Right lobe of liver (tissue), 6 donors: ENCODE results near the gene CEP63. TPM values are rescaled to one million over a fixed set of nuclear protein-coding genes. Genes with fewer than 3 reads are reported as not detected.
A peak's percentile ranks its signal among the peaks of the same experiment; 100 is the strongest.

Experiments
- ATAC-seq, 4 donors: fragments of 200-7000 bp; cut with Tn5 transposase; one replicate each; pipeline ENCODE4 v1.9.1; 2020; ENCODE audit warnings: mild to moderate bottlenecking in 4 of 4, moderate library complexity in 4 of 4
- DNase-seq, 3 donors: peaks; one replicate each; pipeline ENCODE4 v3.0.0-alpha.2; 2020
- H3K27ac ChIP-seq, 3 donors: fragments of 200-600 bp; one replicate each; pipeline ENCODE4 v1.8.0; 2022
- H3K27me3 ChIP-seq, 2 donors: fragments of 200-600 bp; one replicate each; pipeline ENCODE4 v1.8.0; 2022
- H3K36me3 ChIP-seq, 4 donors: fragments of 200-600 bp; sonication (generic) in 1 of 4; one replicate each; pipeline versions ENCODE4 v1.5.1 to v1.8.0; 2017 to 2022; ENCODE audit warnings: control low read depth in 1 of 4
- H3K4me1 ChIP-seq, 4 donors: fragments of 200-600 bp; sonication (generic) in 1 of 4; one replicate each; pipeline versions ENCODE4 v1.5.1 to v1.8.0; 2017 to 2022; ENCODE audit warnings: control low read depth in 1 of 4
- H3K4me3 ChIP-seq, 3 donors: fragments of 200-600 bp; one replicate each; pipeline ENCODE4 v1.8.0; 2022
- H3K9me3 ChIP-seq, 4 donors: fragments of 200-600 bp; sonication (generic) in 1 of 4; one replicate each; pipeline versions ENCODE4 v1.5.1 to v1.8.0; 2017 to 2022; ENCODE audit warnings: control low read depth in 1 of 4
- CTCF ChIP-seq, 4 donors: fragments of 200-600 bp in 3 of 4; fragments of 450-650 bp in 1 of 4; IDR thresholded peaks; one replicate each; pipeline versions ENCODE4 v1.5.1 to v1.8.0; 2016 to 2022; ENCODE audit warnings: antibody characterized with exemption in 4 of 4, mild to moderate bottlenecking in 2 of 4
- POLR2A ChIP-seq: fragments of 450-650 bp; IDR thresholded peaks from one replicate; pipeline ENCODE4 v1.6.1; 2017; ENCODE audit warnings: antibody characterized with exemption, mild to moderate bottlenecking
- WGBS: methylation state at CpG from one replicate; pipeline ENCODE4 v1.1.6; 2018; ENCODE audit warnings: low coverage, low lambda C conversion rate; ENCODE audit not compliant: insufficient coverage; ENCODE audit errors: missing lambda C conversion rate; 5-methylcytosine and 5-hydroxymethylcytosine counted together
- intact Hi-C, 2 donors: fragments of 100-400 bp; cut with DNase I; formaldehyde crosslinking; loops; one replicate each; pipeline versions ENCODE4 v1.11.2 to v1.14.1; 2022
- long read RNA-seq: library from polyadenylated mRNA; unstranded; transcript quantifications from one replicate; pipeline ENCODE4 v2.0.0, GENCODE V29; 2019
- total RNA-seq, 6 experiments: library from RNA; depleted of rRNA in 2 of 6; stranded (reverse); fragments of >200 nt in 2 of 6; fragmentation: NEBNext Ultra II Directional in 3 of 6; extraction: Animal tissue kit (Norgen Biotek cat#: 25700) in 3 of 6; gene quantifications; one replicate each; pipeline versions ENCODE4 v1.1.0 to v1.2.4, GENCODE V29; 2016 to 2023
- donor health status: DM: no; HTN: yes; CAD: no.
- donor health status: DM: no; HTN: no; CAD: no.
- donor health status: DM: no; HTN: no; CAD: no.
- donor health status: DM: no; HTN: yes; CAD: no.
- donor health status: DM: no; HTN: yes; CAD: no.

CEP63 gene
- total RNA-seq: 10 to 100 TPM in 2 of 6 experiments, 1 to 10 TPM in 4; 8.7 to 14.4 (median 9.1) TPM
- long read RNA-seq, partial matches to known transcripts: 4 of 4 reads
- long read RNA-seq, other reads (novel, unspliced or antisense): 0 of 4 reads

- H3K9me3 ChIP-seq: no peaks in the 10 kb centered on the region
- DNase-seq (peak; percentile 91 to 97 (median 95)), ATAC-seq (peak; percentile 86 to 93 (median 90))
- intact Hi-C loops: no loop called here
- no peaks in the 10 kb centered on the region for H3K27me3 ChIP-seq
- H3K27ac ChIP-seq: peak within 1 kb of the TSS; percentile 85 to 93 (median 89)
- TF ChIP-seq POLR2A (peak; percentile 73), CTCF (IDR thresholded peaks at IDR 0.05) (no peak)
- 0% methylated on average over 11 of the region's 81 CpGs for WGBS
- H3K4me3 ChIP-seq: peak within 1 kb of the TSS; percentile 76 to 89 (median 77)
- peaks cover 0 to 13% (median 6%) of the 10 kb centered on the region in 4 donors for H3K36me3 ChIP-seq
- H3K4me1 ChIP-seq: peaks cover 0 to 20% (median 5%) of the 10 kb centered on the region in 4 donors
These were observed at the start of gene CEP63, which contains the start of gene ANAPC13 for GRCh38 chr3:134485718-134486576. CEP63 (plus strand) TSS chr3:134486057; CDS start chr3:134495321, 9,264 bp downstream. ANAPC13 (minus strand) TSS chr3:134485985; CDS start chr3:134482904, 3,081 bp downstream.

DNA sequence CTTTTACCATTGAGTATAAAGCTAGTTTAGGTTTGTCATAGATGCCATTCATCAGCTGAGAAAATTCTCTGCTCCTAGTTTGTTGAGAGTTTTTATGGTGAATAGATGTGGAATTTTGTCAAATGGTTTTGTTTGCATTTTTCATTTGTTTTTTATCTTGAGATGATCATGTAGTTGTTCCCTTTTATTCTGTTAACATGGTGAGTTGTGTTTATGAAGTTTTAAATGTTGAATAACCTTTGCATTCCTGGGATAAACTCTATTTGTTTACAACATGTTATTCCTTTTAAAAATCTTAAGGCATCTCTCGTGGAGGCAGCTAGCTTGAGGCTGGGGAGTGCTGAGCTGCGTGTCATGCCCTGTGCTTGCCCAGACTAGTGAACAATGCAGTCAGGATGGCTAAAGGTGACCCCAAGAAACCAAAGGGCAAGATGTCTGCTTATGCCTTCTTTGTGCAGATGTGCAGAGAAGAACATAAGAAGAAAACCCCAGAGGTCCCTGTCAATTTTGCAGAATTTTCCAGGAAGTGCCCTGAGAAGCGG lies 48.6 kb upstream of the CEP63 start:
- WGBS: 64% methylated on average over 3 of the region's 3 CpGs
- H3K27me3 ChIP-seq: no peaks in the 10 kb centered on the region
- H3K27ac ChIP-seq: no peak overlapping the region
- H3K4me1 ChIP-seq: no peaks in the 10 kb centered on the region
- no peak overlapping the region for H3K4me3 ChIP-seq
- H3K36me3 ChIP-seq: no peaks in the 10 kb centered on the region
- H3K9me3 ChIP-seq: no peaks in the 10 kb centered on the region
- DNase-seq (no peak), ATAC-seq (no peak)
- no peak for TF ChIP-seq POLR2A
- no peak for TF ChIP-seq CTCF (IDR thresholded peaks at IDR 0.05)
- intact Hi-C loops: no loop called here

DNA sequence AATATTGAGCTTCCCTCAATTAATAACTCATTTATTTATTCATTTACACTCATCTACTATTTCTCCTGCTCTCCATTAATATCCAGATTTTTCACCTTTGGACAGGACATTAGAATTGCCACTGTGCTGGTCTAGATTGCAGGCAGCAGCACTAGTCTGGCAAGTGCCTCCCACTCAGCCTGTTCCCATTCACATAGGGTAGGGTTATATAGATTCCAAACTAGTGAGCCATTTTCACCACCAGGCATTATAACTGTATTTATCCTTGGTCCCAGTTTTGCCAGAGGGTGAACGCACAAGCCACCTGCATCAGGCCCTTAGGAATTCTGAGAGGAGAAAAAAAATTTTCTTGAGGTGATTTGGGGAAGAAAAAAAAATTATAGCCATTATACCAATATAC lies 44.5 kb upstream of the CEP63 start:
- no peak for TF ChIP-seq CTCF (IDR thresholded peaks at IDR 0.05)
- no peak for TF ChIP-seq POLR2A
- WGBS: 89% methylated on average over 1 of the region's 1 CpG
- ATAC-seq (no peak), DNase-seq (no peak)
- H3K27ac ChIP-seq: no peak overlapping the region
- no peak overlapping the region for H3K4me3 ChIP-seq
- intact Hi-C loops: no loop called here
- no peaks in the 10 kb centered on the region for H3K9me3 ChIP-seq
- no peaks in the 10 kb centered on the region for H3K36me3 ChIP-seq
- no peaks in the 10 kb centered on the region for H3K27me3 ChIP-seq
- H3K4me1 ChIP-seq: peaks cover 0 to 10% (median 4%) of the 10 kb centered on the region in 4 donors

GRCh38 chr3:134441821-134442220 lies 44.0 kb upstream of the CEP63 start:
- TF ChIP-seq POLR2A (no peak), CTCF (IDR thresholded peaks at IDR 0.05) (no peak)
- WGBS: 88% methylated on average over 2 of the region's 2 CpGs
- DNase-seq: no peak
- no peak for ATAC-seq
- intact Hi-C loops: no loop called here
- H3K27ac ChIP-seq: no peak overlapping the region
- H3K36me3 ChIP-seq: no peaks in the 10 kb centered on the region
- no peaks in the 10 kb centered on the region for H3K27me3 ChIP-seq
- H3K4me3 ChIP-seq: no peak overlapping the region
- H3K4me1 ChIP-seq: peaks cover 0 to 10% (median 4%) of the 10 kb centered on the region in 4 donors
- no peaks in the 10 kb centered on the region for H3K9me3 ChIP-seq
